H9 (cell line): Measurements from ENCODE around the gene TBC1D19. TPM values are rescaled to one million over a fixed set of nuclear protein-coding genes. Genes with fewer than 3 reads are reported as not detected.

Experiments
- DNase-seq: peaks from one replicate; pipeline ENCODE4 v3.0.0-alpha.2; 2017
- H2AFZ ChIP-seq: one replicate; pipeline ENCODE4 v1.6.1; 2013; ENCODE audit warnings: mild to moderate bottlenecking, low read length, control low read depth, moderate library complexity
- H2AK5ac ChIP-seq: 2 replicates; pipeline ENCODE4 v1.6.1; 2013; ENCODE audit warnings: low read length, control low read depth, mixed read lengths; ENCODE audit not compliant: insufficient read length
- H2BK120ac ChIP-seq: one replicate; pipeline ENCODE4 v1.6.1; 2013; ENCODE audit warnings: low read depth, mild to moderate bottlenecking, low read length, control low read depth, inconsistent platforms; ENCODE audit not compliant: poor library complexity, severe bottlenecking
- H2BK12ac ChIP-seq: 2 replicates; pipeline ENCODE4 v1.6.1; 2013; ENCODE audit warnings: low read length, control low read depth, mixed read lengths, low read depth; ENCODE audit not compliant: insufficient read length
- H2BK15ac ChIP-seq: 2 replicates; pipeline ENCODE4 v1.6.1; 2013; ENCODE audit warnings: low read depth, low read length, control low read depth
- H2BK20ac ChIP-seq: one replicate; pipeline ENCODE4 v1.6.1; 2013; ENCODE audit warnings: low read depth, mild to moderate bottlenecking, low read length, control low read depth, inconsistent platforms; ENCODE audit not compliant: poor library complexity, severe bottlenecking
- H2BK5ac ChIP-seq: 2 replicates; pipeline ENCODE4 v1.6.1; 2013; ENCODE audit warnings: low read length, control low read depth, mixed read lengths; ENCODE audit not compliant: insufficient read length
- H3K14ac ChIP-seq: 2 replicates; pipeline ENCODE4 v1.6.1; 2013; ENCODE audit warnings: low read length, control low read depth; ENCODE audit not compliant: insufficient read depth
- H3K18ac ChIP-seq: 2 replicates; pipeline ENCODE4 v1.6.1; 2013; ENCODE audit warnings: low read depth, mild to moderate bottlenecking, mixed read lengths, low read length, control low read depth; ENCODE audit not compliant: insufficient read length
- H3K23ac ChIP-seq: 2 replicates; pipeline ENCODE4 v1.6.1; 2013; ENCODE audit warnings: low read length, control low read depth, mixed read lengths, low read depth; ENCODE audit not compliant: insufficient read length
- H3K23me2 ChIP-seq: 2 replicates; pipeline ENCODE4 v1.6.1; 2013; ENCODE audit warnings: low read depth, mild to moderate bottlenecking, mixed read lengths, low read length, control low read depth; ENCODE audit not compliant: insufficient read length, poor library complexity, severe bottlenecking
- H3K27ac ChIP-seq: 2 replicates; pipeline ENCODE4 v1.5.1; 2013; ENCODE audit warnings: low read length, control low read depth, mixed read lengths, low read depth; ENCODE audit not compliant: insufficient read length
- H3K27me3 ChIP-seq: 2 replicates; pipeline ENCODE4 v1.6.1; 2013; ENCODE audit warnings: low read length, control low read depth, inconsistent platforms; ENCODE audit not compliant: insufficient read depth
- H3K4ac ChIP-seq: 2 replicates; pipeline ENCODE4 v1.6.1; 2013; ENCODE audit warnings: low read depth, mild to moderate bottlenecking, control low read depth, inconsistent platforms, low read length, moderate library complexity
- H3K4me1 ChIP-seq: 2 replicates; pipeline ENCODE4 v1.6.1; 2013; ENCODE audit warnings: low read length, control low read depth, inconsistent platforms; ENCODE audit not compliant: insufficient read depth
- H3K4me2 ChIP-seq: 2 replicates; pipeline ENCODE4 v1.6.1; 2013; ENCODE audit warnings: low read length, control low read depth, mixed read lengths; ENCODE audit not compliant: insufficient read length, insufficient read depth
- H3K56ac ChIP-seq: 2 replicates; pipeline ENCODE4 v1.6.1; 2013; ENCODE audit warnings: low read depth, mild to moderate bottlenecking, mixed read lengths, low read length, control low read depth; ENCODE audit not compliant: insufficient read length
- H3K79me1 ChIP-seq: 2 replicates; pipeline ENCODE4 v1.6.1; 2013; ENCODE audit warnings: low read depth, mild to moderate bottlenecking, moderate library complexity, low read length, control low read depth, inconsistent platforms; ENCODE audit not compliant: insufficient read depth, poor library complexity, severe bottlenecking
- H3K79me2 ChIP-seq: 2 replicates; pipeline ENCODE4 v1.6.1; 2013; ENCODE audit warnings: low read length, control low read depth, inconsistent platforms; ENCODE audit not compliant: insufficient read depth
- H3K9ac ChIP-seq: 2 replicates; pipeline ENCODE4 v1.6.1; 2013; ENCODE audit warnings: low read length, control low read depth, mixed read lengths; ENCODE audit not compliant: insufficient read length; ENCODE audit errors: extremely low read depth
- H3K9me3 ChIP-seq: one replicate; pipeline ENCODE4 v1.6.1; 2013; ENCODE audit warnings: low read depth, low read length, inconsistent platforms; ENCODE audit not compliant: control insufficient read depth
- H3T11ph ChIP-seq: one replicate; pipeline ENCODE4 v1.6.1; 2013; ENCODE audit warnings: mild to moderate bottlenecking, low read length, control low read depth, inconsistent platforms
- H4K20me1 ChIP-seq: one replicate; pipeline ENCODE4 v1.6.1; 2013; ENCODE audit not compliant: control insufficient read depth, insufficient read length, insufficient read depth
- H4K5ac ChIP-seq: 2 replicates; pipeline ENCODE4 v1.6.1; 2013; ENCODE audit warnings: low read depth, mild to moderate bottlenecking, mixed read lengths, low read length, control low read depth; ENCODE audit not compliant: insufficient read length
- H4K8ac ChIP-seq: replicated peaks from 2 replicates; pipeline ENCODE4 v1.6.1; 2013; ENCODE audit warnings: low read length, control low read depth, mixed read lengths, low read depth; ENCODE audit not compliant: insufficient read length
- H4K91ac ChIP-seq: 2 replicates; pipeline ENCODE4 v1.6.1; 2013; ENCODE audit warnings: low read depth, mild to moderate bottlenecking, moderate library complexity, mixed read lengths, low read length, control low read depth; ENCODE audit not compliant: insufficient read length
- H3K27ac Mint-ChIP-seq, 3 experiments: 2 replicates in 2 of 3; 3 replicates in 1 of 3; pipeline ENCODE4 v1.8.0; 2020 to 2021; ENCODE audit warnings: mixed read lengths in 3 of 3, mild to moderate bottlenecking in 1 of 3, moderate library complexity in 1 of 3
- H3K27me3 Mint-ChIP-seq: 2 replicates; pipeline ENCODE4 v1.8.0; 2021; ENCODE audit warnings: low read depth, mild to moderate bottlenecking, moderate library complexity, mixed read lengths
- H3K36me3 Mint-ChIP-seq, 3 experiments: 2 replicates in 2 of 3; 3 replicates in 1 of 3; pipeline ENCODE4 v1.8.0; 2020 to 2021; ENCODE audit warnings: low read depth in 3 of 3, mixed read lengths in 3 of 3; ENCODE audit not compliant: insufficient read depth in 1 of 3
- H3K4me1 Mint-ChIP-seq, 2 experiments: 2 replicates each; pipeline ENCODE4 v1.8.0; 2020; ENCODE audit warnings: mixed read lengths in 2 of 2
- H3K4me3 Mint-ChIP-seq, 2 experiments: 2 replicates in 1 of 2; 3 replicates in 1 of 2; pipeline ENCODE4 v1.8.0; 2020 to 2021; ENCODE audit warnings: mild to moderate bottlenecking in 2 of 2, mixed read lengths in 2 of 2, moderate library complexity in 1 of 2
- H3K9me3 Mint-ChIP-seq, 2 experiments: 2 replicates in 1 of 2; 3 replicates in 1 of 2; pipeline ENCODE4 v1.8.0; 2020; ENCODE audit warnings: mild to moderate bottlenecking in 2 of 2, mixed read lengths in 2 of 2, moderate library complexity in 1 of 2
- WGBS: extraction: QIAGEN DNeasy Blood & Tissue Kit; methylation state at CpG from one replicate; pipeline ENCODE4 v1.1.7; 2013; ENCODE audit warnings: missing lambda C conversion rate, low lambda C conversion rate, mixed read lengths; ENCODE audit not compliant: insufficient read length; ENCODE audit errors: extremely low coverage; 5-methylcytosine and 5-hydroxymethylcytosine counted together
- total RNA-seq: library from RNA; stranded (reverse); gene quantifications from 2 replicates; pipeline ENCODE4 v1.2.1, GENCODE V29; 2021
- TF ChIP-seq, protein P1 (sequence below): fragments of 200-600 bp; sonication (generic); conservative IDR thresholded peaks from 3 replicates; pipeline ENCODE4 v1.8.0; 2021; ENCODE audit warnings: antibody characterized with exemption, mild to moderate bottlenecking

TBC1D19 gene
- total RNA-seq, 1 experiment from 2014 or later = 3.2 TPM

DNA sequence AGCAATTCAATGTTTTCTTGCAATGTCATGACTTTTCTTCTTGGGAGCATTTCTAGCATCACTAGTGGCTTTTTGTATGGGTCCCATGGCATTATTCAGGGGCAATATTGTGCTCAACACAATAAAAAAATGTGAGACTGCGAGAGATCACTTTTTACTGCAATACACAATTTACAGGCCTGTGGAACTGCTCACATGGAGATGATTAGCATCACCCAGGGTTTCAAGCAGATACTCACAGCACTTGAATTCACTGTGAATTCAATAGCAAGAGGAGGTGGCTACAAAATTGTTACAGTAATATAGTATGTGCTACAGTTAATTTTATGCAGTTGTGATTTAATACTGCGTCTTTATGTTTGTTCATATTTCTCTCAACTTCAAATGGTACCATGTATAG lies 50.4 kb downstream of the TBC1D19 start:
- no peaks in the 10 kb centered on the region for H4K20me1 ChIP-seq
- Mint-ChIP-seq H3K4me1 (no peaks in the 10 kb centered on the region), H3K9me3 (no peaks in the 10 kb centered on the region), H3K27me3 (no peaks in the 10 kb centered on the region; the same call in 1 of the 2 replicates), H3K4me3 (no peak overlapping the region), H3K36me3 (no peaks in the 10 kb centered on the region), H3K27ac (no peak overlapping the region)
- H3K9me3 ChIP-seq = no peaks in the 10 kb centered on the region
- no peak overlapping the region for H4K91ac ChIP-seq
- no peaks in the 10 kb centered on the region for H3K79me1 ChIP-seq
- H2BK5ac ChIP-seq = no peak overlapping the region
- no CpG with 5 or more reads among the region's 2 CpGs for WGBS
- H3K23me2 ChIP-seq = no peaks in the 10 kb centered on the region
- no peak for DNase-seq
- H2AK5ac ChIP-seq = no peak overlapping the region
- no peak overlapping the region for H2AFZ ChIP-seq
- no peak overlapping the region for H2BK12ac ChIP-seq
- H3K4me1 ChIP-seq = no peaks in the 10 kb centered on the region
- no peak overlapping the region for H3K14ac ChIP-seq
- no peak overlapping the region for H2BK20ac ChIP-seq
- TF ChIP-seq, protein P1, sequence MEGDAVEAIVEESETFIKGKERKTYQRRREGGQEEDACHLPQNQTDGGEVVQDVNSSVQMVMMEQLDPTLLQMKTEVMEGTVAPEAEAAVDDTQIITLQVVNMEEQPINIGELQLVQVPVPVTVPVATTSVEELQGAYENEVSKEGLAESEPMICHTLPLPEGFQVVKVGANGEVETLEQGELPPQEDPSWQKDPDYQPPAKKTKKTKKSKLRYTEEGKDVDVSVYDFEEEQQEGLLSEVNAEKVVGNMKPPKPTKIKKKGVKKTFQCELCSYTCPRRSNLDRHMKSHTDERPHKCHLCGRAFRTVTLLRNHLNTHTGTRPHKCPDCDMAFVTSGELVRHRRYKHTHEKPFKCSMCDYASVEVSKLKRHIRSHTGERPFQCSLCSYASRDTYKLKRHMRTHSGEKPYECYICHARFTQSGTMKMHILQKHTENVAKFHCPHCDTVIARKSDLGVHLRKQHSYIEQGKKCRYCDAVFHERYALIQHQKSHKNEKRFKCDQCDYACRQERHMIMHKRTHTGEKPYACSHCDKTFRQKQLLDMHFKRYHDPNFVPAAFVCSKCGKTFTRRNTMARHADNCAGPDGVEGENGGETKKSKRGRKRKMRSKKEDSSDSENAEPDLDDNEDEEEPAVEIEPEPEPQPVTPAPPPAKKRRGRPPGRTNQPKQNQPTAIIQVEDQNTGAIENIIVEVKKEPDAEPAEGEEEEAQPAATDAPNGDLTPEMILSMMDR = no peak
- no peak overlapping the region for H4K8ac ChIP-seq
- H3K27ac ChIP-seq = no peak overlapping the region
- no peak overlapping the region for H3K4me2 ChIP-seq
- H4K5ac ChIP-seq = no peak overlapping the region
- H2BK15ac ChIP-seq = no peak overlapping the region
- no peaks in the 10 kb centered on the region for H3K79me2 ChIP-seq
- no peak overlapping the region for H2BK120ac ChIP-seq
- no peak overlapping the region for H3K4ac ChIP-seq
- H3K23ac ChIP-seq = no peak overlapping the region
- no peak overlapping the region for H3K9ac ChIP-seq
- H3K56ac ChIP-seq = no peak overlapping the region
- H3K27me3 ChIP-seq = no peaks in the 10 kb centered on the region
- H3K18ac ChIP-seq = no peak overlapping the region
- no peak overlapping the region for H3T11ph ChIP-seq
